Occipital lobe (tissue), 2 donors: ENCODE data around the gene RASGRP2. TPM values are rescaled to one million over a fixed set of nuclear protein-coding genes. Genes with fewer than 3 reads are reported as not detected.

Experiments used
- DNase-seq: peaks from one replicate; lab custom pipeline; 2025; lab: John Stamatoyannopoulos, UW
- total RNA-seq: library from RNA; depleted of rRNA; stranded (reverse); fragments of >200 nt; gene quantifications from one replicate; pipeline ENCODE4 v1.2.3, GENCODE V29; 2014

Gene RASGRP2
- 36.7 TPM for total RNA-seq

DNA sequence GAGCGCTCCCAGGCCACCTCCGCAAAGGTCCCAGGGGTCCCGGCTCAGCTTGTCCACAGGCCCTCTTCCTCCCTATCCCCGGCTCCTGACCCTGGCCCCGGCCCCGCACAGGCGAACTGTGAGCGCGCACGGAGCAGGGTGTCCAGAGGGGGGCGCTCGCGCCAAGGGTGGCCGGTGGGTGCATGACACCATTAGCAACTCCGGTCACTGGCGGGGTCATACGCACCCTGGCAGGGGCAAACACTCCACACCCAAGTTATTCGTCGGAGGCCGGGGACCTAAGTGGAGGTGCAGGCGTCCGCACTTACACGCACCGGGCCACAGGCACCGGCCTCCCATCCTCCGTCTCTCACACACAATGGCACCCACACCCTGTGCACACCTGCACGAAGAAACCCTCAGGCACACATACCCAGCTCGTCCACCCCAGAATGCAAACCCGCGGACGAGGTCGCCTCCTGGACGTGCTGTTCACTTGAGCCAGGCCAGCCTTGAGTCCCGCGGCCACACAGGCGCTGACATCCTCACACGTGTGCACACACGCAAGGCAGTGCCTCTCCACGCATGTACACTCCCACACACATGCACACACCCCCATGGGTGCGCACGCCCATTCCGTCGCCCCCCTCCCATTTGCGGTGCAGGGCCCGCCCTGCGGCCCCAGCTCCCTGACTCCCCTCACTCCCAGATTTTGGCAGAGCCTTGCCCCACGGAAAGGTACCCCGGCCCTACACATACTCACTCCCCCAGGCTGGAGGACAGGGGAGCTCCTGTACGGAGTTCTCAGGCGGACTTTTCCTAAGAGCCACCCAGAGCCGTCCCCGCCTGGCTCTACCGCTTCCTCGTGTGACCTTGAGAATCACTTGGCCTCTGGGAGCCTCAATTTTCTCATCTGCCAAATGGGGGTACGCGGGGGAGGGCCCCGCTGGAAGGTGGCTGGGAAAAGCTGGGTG, at the start of gene RASGRP2:
Gene RASGRP2, minus strand, starts transcription at position 552 of the 953 bp plus-strand sequence. CDS start 1,276 bp downstream, outside the sequence.
- no peak for DNase-seq

DNA sequence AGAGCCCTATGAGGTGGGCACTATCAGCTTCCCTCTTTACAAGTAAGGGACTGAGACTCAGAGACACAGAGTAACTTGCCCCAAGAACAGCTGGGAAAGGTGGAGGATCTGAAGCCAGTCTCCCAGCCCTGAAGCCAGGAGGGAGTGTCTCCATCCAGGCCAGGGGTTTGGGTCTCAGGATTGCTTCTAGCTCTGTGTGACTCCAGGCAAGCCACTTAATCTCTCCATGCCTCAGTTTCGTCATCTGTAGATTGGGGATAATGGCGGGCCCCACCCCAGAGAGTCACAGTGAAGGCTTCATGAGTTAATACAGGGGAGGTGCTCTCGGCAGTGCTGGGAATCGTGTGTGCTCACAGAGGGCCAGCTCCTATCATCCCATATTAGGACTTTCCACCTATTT, 48.5 kb upstream of the RASGRP2 start:
- no peak for DNase-seq

DNA sequence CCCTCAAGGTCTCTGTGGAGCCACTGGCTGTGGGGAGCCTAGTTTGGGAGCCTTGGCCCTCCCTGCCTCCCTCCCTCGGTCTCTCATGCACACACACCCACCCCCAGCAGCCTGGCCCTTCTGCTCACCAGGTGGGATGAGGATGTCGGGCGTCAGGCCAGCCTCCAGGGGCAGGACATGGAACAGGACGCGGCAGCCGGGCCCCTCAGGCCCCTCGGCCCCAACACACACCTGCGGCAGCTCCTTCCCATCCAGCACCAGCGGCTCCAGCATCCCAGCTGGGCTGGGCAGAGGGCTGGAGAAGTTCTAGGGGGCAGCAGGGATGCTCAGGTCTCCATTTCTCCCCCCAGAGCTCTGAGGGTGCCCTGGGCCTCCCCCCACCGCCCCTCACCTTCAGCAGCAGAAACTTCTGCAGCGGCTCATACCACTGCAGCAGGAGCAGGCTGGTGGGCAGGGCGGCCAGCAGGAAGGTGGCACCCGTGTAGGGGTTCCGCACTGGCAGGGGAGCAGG, 47.9 kb upstream of the RASGRP2 start:
- DNase-seq, result no peak

DNA sequence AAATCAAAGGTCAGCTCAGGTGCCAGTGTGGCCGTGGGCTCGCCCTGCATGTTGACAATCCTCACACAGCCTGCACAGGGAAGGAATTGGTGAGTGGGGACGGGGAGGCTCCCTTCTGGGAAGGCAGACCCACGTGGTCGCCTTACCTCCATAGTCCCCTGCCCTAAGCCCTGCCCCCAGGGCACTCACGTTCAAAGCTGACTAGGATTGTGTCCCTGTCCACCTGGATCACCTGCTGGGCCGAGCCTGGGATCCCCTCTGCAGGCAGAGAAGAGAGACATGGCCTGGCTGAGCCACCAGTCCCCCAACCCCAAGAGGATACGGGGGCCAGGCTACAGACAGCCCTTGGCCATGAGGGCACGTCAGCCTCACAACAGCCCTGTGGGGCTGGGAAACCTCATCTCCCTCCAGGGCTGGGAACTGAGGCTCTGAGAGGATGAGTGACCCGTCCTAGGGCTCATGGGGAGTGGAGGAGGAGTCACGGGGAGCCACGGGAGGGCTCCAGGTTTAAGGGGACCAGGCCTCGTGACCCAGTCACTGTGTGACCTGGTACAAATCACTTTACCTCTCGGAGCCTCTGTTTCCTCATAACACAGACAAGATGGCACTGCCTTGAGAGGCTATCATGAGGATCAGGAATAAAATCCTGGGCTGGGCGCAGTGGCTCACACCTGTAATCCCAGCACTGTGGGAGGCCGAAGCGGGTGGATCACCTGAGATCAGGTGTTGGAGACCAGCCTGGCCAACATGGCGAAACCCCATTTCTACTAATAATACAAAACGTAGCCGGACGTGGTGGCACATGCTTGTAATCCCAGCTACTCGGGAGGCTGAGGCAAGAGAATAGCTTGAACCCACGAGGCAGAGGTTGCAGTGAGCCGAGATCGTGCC, 46.5 kb upstream of the RASGRP2 start:
- no peak for DNase-seq

DNA sequence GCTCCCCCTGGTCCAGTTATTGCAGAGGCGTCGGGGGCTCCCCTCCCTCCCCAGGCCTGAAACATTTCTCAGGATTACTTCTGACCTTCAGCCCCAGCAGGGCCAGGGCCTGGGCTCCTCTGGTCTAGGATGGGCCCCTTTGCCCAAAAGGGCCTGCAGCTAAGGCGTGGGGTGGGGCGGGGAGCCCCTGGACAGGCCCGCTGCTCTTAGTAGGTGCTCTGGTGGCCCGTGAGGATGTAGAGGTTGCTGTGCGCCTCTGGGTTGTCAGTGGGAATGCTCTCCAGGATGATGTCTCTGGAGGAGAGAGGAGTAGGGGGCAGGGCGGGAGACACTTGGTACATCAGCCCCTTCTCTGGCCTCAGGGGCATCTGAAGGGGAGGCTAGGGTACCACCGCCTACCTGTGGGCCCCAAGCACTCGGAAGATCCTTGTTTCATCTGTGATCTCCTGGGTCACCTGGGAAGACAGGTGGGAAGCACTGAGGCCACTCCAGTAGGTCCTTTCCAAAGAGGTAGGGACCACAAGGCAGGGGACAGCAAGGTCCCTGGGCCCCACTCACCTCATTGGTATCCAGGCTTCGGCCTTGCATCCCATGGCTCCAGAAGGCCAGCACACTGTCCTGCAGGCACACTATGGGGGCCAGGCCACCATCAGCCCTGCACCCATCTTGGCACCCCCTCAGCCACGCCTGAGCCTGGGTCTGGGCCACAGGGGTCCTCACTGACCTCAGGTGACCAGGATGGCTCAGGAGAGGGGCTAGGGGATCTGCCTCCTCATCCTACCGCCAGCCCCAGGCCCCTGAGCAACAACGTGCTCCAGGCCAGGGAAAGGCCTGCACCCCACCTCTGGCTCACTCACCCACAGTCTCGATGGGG, 45.6 kb upstream of the RASGRP2 start:
- no peak for DNase-seq

DNA sequence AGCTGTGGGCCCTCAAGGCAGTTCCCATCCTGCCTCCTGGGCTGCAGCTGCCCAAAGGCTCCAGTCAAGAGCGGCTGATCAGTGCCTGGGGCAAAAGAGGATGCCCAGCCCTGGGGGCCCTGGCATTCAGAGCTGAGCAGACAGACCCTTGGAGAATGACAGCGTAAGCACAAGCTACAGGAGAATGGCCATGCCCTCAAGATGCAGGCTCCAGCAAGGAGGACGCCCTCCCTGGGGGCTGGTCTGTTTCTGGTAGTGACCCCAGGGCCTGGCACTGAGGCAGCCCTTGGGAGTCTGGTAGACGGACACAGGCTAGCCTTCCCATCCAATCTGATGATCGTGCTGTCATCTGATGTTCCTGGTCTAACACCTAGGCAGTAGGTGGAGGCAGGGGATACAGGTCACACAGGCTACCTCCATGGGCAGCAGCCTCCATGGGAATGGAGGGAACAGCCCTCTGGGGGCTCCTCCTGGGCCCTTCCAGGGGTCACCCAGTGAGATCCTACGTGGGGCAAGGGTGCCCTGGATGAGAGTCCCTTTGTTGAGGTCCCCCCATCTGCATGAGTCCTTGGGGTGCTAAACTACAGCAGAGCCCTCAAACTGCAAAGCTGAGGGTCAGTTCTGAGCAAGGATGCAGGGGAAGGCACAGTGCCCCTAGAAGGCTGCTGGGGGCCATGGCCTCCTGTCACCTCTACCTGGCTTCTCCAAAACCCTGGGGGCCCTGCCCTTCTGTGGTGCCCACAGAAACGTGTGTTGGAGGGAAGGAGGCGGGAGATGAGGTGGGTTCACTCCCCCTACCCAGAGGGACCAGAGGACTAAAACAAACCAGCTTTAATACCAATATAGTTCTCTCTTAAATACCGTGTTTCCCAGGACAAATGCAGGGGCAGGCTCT, 44.6 kb upstream of the RASGRP2 start:
- no peak for DNase-seq

DNA sequence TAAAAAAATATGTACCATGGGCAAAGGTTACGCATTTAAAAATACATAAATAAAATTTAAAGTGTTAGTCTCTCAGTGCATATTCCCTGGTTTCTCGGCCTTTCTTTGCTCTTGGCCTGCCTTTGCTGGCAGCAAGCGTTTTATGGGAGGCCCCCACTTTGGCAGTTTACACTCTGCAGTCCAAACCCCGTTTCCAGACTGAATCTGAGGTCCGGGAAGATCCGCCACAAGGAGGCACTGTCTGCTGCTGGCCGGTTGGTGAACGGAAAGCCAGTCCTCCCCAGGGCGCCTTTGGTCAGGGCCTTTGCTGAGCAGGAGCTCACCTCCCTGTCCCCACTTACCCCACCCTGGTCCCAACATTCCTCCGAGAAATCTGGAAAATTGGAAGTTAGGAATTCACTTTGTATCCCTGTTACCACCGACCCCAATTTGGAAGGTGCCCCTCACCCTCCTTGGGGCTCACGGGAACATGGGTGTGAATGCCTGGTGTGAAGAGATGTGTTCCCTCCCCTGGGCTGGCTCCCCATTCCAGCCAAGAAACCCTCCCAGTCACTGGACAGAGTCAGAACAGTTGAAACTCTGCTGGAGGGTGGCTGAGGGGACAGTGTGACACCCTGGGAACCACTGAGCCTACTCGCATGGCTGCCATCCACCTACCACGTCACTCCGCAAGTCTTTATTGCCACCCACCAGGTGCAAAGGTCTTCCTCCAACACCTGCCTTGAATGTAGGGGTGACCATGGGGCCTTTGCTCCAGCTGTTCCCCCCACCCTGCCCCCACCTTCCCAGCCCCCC, 43.8 kb upstream of the RASGRP2 start:
- DNase-seq, result no peak

DNA sequence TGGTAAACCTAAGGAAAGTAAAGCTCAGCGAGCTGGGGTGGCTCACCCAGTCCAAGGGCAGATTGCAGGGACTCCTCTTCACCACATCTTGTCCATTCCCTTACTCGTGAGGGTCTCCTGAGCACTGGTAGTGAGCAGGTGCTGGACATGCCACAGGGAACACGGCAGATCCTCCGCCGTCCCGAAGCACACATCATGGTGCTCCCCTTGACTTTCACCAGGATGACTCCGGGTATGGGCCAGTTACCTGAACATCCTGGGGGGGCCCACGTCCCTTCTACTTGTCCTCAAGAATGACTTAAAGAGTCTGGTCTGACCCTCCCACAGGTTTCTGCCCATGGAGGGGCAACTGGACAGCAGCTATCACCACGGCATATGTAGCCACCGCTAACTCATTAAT, 42.4 kb upstream of the RASGRP2 start:
- DNase-seq, result no peak

DNA sequence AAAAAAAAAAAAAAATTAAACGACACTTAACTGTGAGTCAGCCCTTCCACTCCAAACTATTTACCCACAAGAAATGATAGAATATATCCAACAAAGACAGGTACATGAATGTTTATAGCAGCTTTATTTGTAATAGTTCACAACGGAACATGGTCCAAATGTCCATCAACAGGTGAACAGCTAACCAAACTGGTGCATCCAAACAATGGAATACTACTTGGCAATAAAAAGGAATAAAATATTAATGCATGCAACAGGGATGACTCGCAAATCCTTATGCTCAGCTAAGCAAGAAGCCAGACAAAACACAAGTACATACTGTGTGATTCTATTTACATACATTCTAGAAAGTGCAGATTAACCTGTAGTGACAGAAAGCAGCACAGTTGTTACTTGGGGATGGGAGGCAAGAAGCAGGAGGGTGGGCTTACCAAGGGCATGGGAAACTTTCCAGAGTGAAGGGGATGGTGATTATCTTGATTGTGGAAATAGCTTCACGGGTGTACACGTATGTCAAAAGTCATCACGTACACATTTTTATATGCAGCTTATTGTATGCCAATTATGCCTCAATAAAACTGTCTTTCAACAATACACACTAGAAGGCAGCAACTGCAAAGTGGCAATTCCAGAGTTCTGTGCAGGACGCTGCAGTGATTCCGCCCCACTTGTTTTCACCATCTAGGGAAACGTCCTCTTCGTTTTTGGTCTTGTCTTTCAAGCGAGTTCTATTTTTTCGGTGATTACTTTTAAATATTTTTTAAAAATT, 41.1 kb upstream of the RASGRP2 start:
- no peak for DNase-seq

DNA sequence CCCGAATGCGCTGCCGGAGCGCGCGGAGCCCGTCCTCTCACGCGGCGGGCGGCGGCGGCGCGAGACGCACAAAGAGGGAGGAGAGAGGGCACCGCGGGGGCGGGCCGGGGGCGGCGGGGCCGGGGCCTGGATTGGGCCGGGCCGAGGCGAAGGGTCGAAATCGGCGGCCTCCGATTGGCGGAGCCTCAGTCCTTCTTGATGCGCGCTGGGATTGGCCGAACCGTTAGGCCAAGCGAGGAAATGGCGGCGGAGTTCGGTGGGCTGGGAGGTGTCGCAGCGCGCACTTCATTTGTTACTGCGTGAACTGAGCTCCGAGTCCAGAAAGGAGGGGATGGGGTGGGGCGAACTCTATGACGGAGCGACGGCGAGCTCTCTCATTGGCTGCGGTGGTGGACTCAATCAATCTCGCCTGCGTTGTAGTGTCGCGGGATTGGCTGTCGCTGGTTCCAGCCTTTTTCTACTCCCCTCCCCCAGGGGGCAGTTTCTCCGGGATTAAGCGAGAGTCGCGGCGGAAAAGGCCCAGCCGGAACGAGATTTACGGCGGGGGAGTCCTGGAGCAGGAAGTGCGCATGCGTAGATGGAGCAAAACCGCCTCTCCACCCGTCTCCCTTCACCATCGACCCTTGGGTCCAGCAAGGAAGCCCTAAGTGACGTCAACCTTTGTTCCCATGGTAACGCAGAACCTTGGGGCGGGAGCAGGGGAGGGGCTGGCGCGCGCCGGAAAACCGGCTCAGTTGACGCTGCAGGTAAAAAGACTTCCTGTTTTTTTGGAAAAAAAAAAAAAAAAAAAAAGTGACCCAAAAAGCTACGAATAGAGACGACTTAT, 34.7 kb upstream of the RASGRP2 start, which contains the start of gene SF1:
Gene SF1, minus strand, starts transcription at position 70 of the 826 bp plus-strand sequence. CDS start 150 bp downstream, outside the sequence.
- peak; percentile 100 for DNase-seq

DNA sequence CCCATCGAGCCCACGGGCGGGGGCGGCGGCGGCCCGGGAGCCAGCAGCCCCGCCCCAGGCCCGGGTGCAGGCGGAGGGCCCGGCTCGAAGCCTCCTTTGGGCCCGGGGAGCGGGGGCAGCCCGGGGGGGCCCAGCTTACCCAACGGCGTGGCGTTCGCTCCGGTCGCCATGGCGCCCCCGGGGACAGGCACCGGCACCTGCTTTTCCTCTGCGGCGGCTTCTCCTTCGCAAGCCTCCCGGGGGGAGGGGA, 34.2 kb upstream of the RASGRP2 start:
- no peak for DNase-seq

DNA sequence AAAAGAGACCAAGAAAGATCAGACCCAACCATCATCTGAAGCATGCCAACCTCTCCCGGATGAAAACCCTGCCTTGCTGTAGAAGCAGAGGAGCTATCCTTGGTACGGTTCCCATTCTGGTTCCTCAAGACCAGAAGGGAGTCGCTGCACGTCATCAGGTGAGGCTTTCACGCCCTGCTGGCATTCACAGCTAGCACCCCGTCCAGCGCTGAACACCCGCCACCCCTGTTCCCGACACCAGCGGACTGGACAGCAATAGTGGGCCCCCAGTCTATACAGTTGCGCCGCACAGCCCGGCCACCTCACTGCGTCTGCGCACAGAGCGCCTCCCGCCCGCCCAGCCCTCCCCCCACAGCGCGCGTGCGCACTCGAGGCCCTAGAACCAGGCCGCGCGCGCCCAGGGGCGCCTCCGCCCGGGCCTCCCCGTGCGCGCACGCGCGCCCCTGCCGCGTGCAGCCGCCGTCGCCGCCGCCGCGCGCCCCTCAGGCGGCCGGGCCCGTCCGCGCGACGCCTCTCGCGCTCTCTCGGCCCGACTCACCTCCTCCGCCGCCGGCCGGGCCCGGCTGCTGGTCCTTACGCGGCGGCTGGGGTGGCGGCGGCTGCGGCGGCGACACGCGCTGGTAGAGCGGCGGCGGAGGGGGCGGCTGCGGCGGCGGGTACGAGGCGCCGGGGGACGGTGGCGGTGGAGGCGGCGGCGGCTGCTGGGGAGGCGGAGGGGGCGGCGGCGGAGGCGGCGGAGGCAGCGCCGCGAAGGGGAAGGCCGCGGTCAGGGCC, 33.7 kb upstream of the RASGRP2 start:
- peak; percentile 57 for DNase-seq

DNA sequence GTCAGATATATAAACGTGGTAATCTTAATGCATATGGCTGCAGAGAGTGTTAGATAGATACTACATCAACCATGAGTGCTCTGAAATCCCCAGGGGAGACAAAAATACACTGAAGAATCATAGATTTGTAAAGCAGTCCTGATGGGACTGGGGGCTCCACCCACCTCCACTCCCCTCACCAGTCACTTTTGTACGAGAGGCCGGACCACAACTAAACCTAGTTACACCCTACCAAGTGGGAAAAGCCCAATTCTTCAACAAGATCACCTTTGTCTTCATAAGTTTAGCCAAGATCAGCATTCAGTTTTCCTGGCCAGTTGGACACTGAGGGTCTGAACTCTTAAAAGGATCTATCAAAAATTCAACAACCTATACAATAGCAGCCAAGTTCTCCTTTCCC, 32.9 kb upstream of the RASGRP2 start:
- no peak for DNase-seq

DNA sequence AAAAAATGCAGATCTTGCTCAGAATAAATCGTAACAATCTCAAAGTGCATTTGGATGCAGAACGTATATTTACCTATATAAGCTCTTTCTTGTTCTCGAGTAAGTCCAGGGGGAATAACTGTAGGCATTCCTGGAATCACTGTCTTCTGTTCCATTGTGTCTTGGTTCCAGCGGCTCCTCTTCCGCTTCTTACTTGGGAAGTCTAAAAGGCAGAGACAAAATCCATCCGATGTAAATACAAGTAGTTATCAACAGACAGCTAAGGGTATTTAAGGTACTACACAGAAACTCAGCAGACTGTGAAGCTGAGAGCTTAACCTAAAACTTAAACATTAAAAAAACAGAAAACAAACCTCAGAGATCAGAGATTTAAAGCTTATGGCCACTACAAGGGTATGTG, 32.5 kb upstream of the RASGRP2 start:
- no peak for DNase-seq

DNA sequence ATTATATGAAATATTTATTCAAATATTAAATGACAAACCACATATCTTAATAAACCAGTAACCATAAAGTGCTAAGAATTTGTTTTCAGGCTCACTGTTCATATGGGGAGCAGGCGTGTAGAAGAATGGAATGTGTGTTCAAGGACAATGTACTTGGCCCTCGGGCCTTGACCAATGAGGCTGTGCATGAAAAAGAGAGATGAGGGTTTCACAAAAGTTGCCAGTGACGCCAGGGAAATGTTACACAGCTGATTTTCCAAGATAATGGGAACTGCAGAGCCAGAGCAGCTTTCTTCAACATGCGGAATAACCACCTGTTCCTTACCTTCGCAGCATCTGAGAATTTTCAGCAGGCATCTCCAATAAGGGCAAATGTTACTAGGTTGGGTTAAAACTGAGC, 30.2 kb upstream of the RASGRP2 start:
- DNase-seq, result no peak

DNA sequence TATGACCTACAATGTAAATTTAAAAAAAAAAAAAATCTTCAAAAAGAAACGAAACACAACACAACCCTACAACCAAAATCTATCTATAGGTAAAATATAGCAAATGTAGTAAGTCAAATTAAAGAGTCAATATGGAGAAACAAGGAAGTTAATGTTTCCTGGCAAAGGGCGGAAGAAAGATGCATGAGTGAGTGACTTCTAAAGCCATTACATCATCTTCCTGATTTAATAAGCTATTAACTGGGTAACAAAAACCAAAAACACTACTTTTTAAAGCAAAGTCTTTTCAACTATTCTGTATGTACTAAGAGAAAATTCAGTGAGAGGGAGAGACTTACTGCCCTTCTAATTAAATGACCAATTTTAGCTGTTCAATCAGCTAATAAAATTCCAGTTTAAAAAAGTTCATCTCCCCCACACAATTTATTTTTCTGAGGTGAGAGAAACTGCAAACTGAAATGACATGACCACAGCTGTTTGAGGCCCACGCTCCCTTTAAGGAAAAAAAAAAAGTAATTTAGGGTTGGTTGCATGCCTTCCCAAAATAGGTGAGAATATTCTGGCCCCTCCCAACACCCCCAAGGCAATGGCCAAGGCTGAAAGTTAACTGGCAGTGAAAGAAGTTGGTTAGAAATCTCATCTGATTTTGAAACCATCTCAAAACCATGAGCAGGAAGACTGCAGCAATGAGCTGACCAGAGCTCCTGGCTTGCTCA, 28.5 kb upstream of the RASGRP2 start:
- DNase-seq, result no peak
